A673 (cell line): ENCODE data around the gene CALN1.

Source experiments
- CTCF ChIP-seq: fragments of 300-800, 200-600 bp; sonication (generic); conservative IDR thresholded peaks from 2 replicates; pipeline ENCODE4 v1.5.1; 2017; ENCODE audit warnings: low read depth, mild to moderate bottlenecking, antibody characterized with exemption, low read length, moderate library complexity, mixed read lengths
- EZH2 ChIP-seq: fragments of 200-600 bp; sonication (generic); IDR thresholded peaks from 2 replicates; pipeline ENCODE4 v1.6.1; 2017; ENCODE audit warnings: borderline replicate concordance, low read depth, mild to moderate bottlenecking, mixed read lengths, antibody characterized with exemption, low read length; ENCODE audit not compliant: poor library complexity, severe bottlenecking

- TF ChIP-seq CTCF = no peak
- TF ChIP-seq EZH2 = no peak
These were observed 499.7 kb downstream of the CALN1 start for GRCh38 chr7:71912476-71912875.
